Breast epithelium (tissue), 4 donors: ENCODE data around the gene ATXN10. TPM values are rescaled to one million over a fixed set of nuclear protein-coding genes. Genes with fewer than 3 reads are reported as not detected.
A peak's percentile ranks its signal among the peaks of the same experiment; 100 is the strongest.

Experiments
- DNase-seq, 2 donors: peaks; one replicate each; pipeline ENCODE4 v3.0.0-alpha.2; 2019; ENCODE audit warnings: low spot score in 2 of 2
- H3K27ac ChIP-seq, 2 donors: fragments of 200-600 bp; sonication (generic) in 1 of 2; one replicate each; pipeline ENCODE4 v1.5.1; 2016 to 2019; ENCODE audit warnings: mild to moderate bottlenecking in 1 of 2
- H3K27me3 ChIP-seq, 2 donors: fragments of 200-600 bp; sonication (generic) in 1 of 2; one replicate each; pipeline versions ENCODE4 v1.5.1 to v1.6.0; 2017 to 2019; ENCODE audit warnings: control low read depth in 1 of 2, mild to moderate bottlenecking in 1 of 2
- H3K36me3 ChIP-seq: fragments of 200-600 bp; one replicate; pipeline ENCODE4 v1.5.1; 2019
- H3K4me1 ChIP-seq, 2 donors: fragments of 200-600 bp; sonication (generic); one replicate each; pipeline ENCODE4 v1.5.1; 2016 to 2019; ENCODE audit warnings: control low read depth in 1 of 2
- H3K4me3 ChIP-seq, 3 donors: fragments of 200-600 bp; sonication (generic); 1 replicate in 2 of 3; 2 replicates in 1 of 3; pipeline ENCODE4 v1.5.1; 2016 to 2019; ENCODE audit warnings: mild to moderate bottlenecking in 3 of 3, moderate library complexity in 2 of 3
- H3K9me3 ChIP-seq, 2 donors: fragments of 200-600 bp; sonication (generic) in 1 of 2; one replicate each; pipeline ENCODE4 v1.5.1; 2016 to 2019; ENCODE audit warnings: control low read depth in 1 of 2
- CTCF ChIP-seq, 3 donors: fragments of 450-650 bp; IDR thresholded peaks; one replicate each; pipeline ENCODE4 v1.5.1; 2016 to 2017; ENCODE audit warnings: antibody characterized with exemption in 3 of 3, mild to moderate bottlenecking in 3 of 3, moderate library complexity in 3 of 3
- POLR2A ChIP-seq: fragments of 450-650 bp; IDR thresholded peaks from one replicate; pipeline ENCODE4 v1.6.1; 2016; ENCODE audit warnings: antibody characterized with exemption, mild to moderate bottlenecking, moderate library complexity
- POLR2AphosphoS5 ChIP-seq, 3 donors: sonication (generic); formaldehyde crosslinking; IDR thresholded peaks; one replicate each; pipeline ENCODE4 v1.6.1; 2017; ENCODE audit warnings: antibody characterized with exemption in 3 of 3
- intact Hi-C: fragments of 100-400 bp; cut with DNase I; formaldehyde crosslinking; loops from one replicate; pipeline ENCODE4 v1.15.1; 2023; ENCODE audit warnings: low total_unique reads
- total RNA-seq, 3 donors: library from RNA; depleted of rRNA; stranded (reverse); fragments of >200 nt; gene quantifications; one replicate each; pipeline ENCODE4 v1.1.0, GENCODE V29; 2016

ATXN10 gene
- total RNA-seq, 3 donors from 2014 or later: 78.6 to 145 (median 138) TPM

GRCh38 chr22:45868571-45869339, 197.1 kb downstream of the ATXN10 start:
- TF ChIP-seq CTCF (IDR thresholded peaks at IDR 0.05): no peak
- TF ChIP-seq POLR2AphosphoS5 (IDR thresholded peaks at IDR 0.05): no peak
- no peak for TF ChIP-seq POLR2A
- H3K36me3 ChIP-seq: no peaks in the 10 kb centered on the region
- H3K27me3 ChIP-seq: peaks cover 0 to 9% of the 10 kb centered on the region in 2 donors
- intact Hi-C loops: loop anchor here (5.0 to 10.0 kb wide), 2 partner anchors 104 to 284 kb away; no protein-coding TSS in a partner anchor
- DNase-seq: peak in 1 of 2 donors; percentile 13
- peaks cover 0 to 7% of the 10 kb centered on the region in 2 donors for H3K9me3 ChIP-seq
- peaks cover 9 to 17% of the 10 kb centered on the region in 2 donors for H3K4me1 ChIP-seq
- H3K4me3 ChIP-seq: no peak overlapping the region
- H3K27ac ChIP-seq: no peak overlapping the region

- peaks cover 0 to 9% of the 10 kb centered on the region in 2 donors for H3K27me3 ChIP-seq
- peaks cover 0 to 7% of the 10 kb centered on the region in 2 donors for H3K9me3 ChIP-seq
- H3K27ac ChIP-seq: no peak overlapping the region
- peaks cover 9 to 13% of the 10 kb centered on the region in 2 donors for H3K4me1 ChIP-seq
- TF ChIP-seq POLR2AphosphoS5 (IDR thresholded peaks at IDR 0.05): no peak
- TF ChIP-seq CTCF (IDR thresholded peaks at IDR 0.05): no peak
- no peak for TF ChIP-seq POLR2A
- DNase-seq: peak in 1 of 2 donors; percentile 10
- H3K36me3 ChIP-seq: no peaks in the 10 kb centered on the region
- intact Hi-C loops: loop anchor here (5.0 to 10.0 kb wide), 2 partner anchors 103 to 285 kb away; no protein-coding TSS in a partner anchor
- no peak overlapping the region for H3K4me3 ChIP-seq
These were observed 197.8 kb downstream of the ATXN10 start for GRCh38 chr22:45869340-45869847.

DNA sequence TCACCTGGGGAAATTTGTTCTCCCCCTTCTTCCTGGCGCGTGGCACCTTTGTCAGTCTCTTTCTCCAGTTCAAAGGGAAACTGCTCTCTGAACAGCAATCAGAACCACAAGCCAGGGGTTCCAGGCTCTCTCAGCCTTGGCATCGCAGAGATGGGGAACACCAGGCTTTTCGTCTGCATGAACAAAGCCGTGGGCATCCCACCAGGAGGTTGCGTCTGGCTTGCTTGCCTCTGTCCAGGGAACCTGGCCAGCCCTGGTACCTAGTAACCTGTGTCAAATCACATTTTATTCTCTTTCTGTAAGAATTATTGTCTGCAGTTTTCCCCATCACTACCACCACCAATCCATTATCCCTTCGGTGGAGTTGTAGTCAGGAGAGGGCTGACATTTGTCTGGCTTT, 198.4 kb downstream of the ATXN10 start:
- intact Hi-C loops: no loop called here
- DNase-seq: peak in 1 of 2 donors; percentile 7

DNA sequence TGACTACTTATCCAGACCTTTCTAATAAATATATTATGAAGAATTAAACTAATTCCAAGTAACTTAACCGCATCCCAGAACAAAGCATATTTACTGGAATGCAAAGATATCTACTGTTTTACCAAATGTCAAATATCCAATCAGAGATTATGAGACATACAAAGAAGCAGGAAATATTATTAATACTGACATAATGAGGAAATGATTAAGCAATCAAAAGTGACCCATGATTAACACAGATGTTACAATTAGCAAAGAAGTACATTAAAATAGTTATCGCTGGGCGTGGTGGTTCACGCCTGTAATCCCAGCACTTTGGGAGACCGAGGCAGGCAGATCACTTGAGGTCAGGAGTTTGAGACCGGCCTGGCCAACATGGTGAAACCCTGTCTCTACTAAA, 200.1 kb downstream of the ATXN10 start:
- intact Hi-C loops: no loop called here
- Histone ChIP-seq H3K4me3 (no peak overlapping the region), H3K36me3 (no peaks in the 10 kb centered on the region), H3K27ac (no peak overlapping the region), H3K9me3 (peaks cover 0 to 7% of the 10 kb centered on the region in 2 donors), H3K27me3 (peaks cover 0 to 9% of the 10 kb centered on the region in 2 donors), H3K4me1 (peaks cover 2 to 7% of the 10 kb centered on the region in 2 donors)
- no peak for DNase-seq
- no peak for TF ChIP-seq CTCF (IDR thresholded peaks at IDR 0.05)
- TF ChIP-seq POLR2A: no peak
- no peak for TF ChIP-seq POLR2AphosphoS5 (IDR thresholded peaks at IDR 0.05)

More for the DNA sequence above, 198.4 kb downstream of the ATXN10 start:
- Histone ChIP-seq H3K27me3 (peaks cover 0 to 9% of the 10 kb centered on the region in 2 donors), H3K27ac (no peak overlapping the region), H3K4me3 (no peak overlapping the region), H3K9me3 (peaks cover 0 to 7% of the 10 kb centered on the region in 2 donors), H3K36me3 (no peaks in the 10 kb centered on the region), H3K4me1 (peaks cover 7 to 9% of the 10 kb centered on the region in 2 donors)
- TF ChIP-seq CTCF (IDR thresholded peaks at IDR 0.05) (no peak), POLR2AphosphoS5 (IDR thresholded peaks at IDR 0.05) (no peak), POLR2A (no peak)
